GM10266 (cell line): ENCODE data around the gene NPM1.

ENCODE experiments used
- DNase-seq: peaks from one replicate; pipeline ENCODE4 v3.0.0; 2012; ENCODE audit errors: extremely low spot score
- CTCF ChIP-seq: IDR thresholded peaks from 2 replicates; pipeline ENCODE4 v1.5.1; 2012; ENCODE audit warnings: mild to moderate bottlenecking, low read depth; ENCODE audit not compliant: control insufficient read depth, insufficient read depth; ENCODE audit errors: missing control alignments

NPM1 gene

DNA sequence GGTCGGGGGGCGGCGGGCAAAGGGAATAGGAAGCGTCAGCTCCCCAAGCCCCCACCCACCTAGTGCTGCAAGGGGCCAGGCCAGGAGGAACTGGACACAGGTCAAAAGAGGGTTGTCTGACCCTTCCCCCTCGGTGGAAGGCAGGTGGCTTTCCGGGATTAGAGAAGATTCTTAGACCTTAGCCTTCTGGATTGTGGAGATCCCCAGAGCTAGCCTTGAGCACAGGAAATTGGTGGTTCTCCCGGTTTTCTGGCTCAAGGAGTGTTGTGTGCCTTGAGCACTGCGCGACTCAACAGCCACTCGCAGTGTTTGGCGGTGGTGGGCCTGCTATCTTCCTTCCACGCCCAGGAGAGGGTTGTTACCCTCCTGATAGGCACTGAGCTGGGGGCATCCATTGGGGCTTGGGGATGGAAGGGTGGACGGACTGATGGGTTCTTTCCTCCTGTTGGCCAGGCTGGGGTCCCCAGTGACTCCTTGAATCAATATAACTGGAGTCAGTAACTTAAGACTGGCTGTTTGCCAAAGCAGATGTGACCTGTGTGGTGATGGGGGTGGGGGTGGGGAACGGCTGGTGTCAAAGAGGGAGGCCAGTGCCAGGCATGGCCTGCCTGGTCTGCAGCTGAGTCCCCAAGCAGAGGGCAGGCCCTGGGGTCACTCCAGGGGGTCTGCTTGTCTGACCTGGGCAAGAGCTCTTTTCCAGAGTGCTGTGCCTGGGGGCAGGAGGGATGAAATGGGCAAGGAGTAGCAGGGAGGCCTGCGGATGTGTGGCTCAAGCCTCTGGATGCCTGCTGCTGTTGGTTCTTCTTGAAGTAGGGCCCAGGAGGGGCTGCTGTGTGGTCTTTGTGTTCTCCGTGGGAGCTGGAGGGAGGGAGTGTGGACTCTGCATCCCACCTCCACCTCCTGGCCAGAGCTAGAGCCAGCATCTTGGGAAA is 33.9 kb downstream of the NPM1 start:
- DNase-seq: no peak
- TF ChIP-seq CTCF: no peak

DNA sequence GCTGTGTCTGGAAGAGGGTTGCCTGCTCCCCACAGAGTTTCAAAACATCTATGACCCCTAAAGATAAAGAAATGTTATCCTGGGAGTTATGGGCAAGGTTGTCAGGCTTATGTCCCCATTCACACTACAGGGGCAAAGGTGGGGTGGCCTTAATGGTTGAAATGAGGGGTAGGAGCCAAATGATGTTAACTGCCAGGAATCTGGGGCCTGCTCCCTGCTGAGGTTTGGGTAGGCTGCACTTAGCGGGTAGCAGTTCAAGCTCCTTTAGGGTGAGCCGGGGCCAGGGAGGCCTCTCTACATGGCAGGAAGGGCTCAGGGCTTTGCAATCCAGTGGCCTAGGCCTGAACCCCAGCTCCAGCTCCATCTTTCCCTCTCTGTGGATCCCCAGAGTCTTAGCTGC is 34.8 kb downstream of the NPM1 start:
- no peak for DNase-seq
- no peak for TF ChIP-seq CTCF

- no peak for DNase-seq
- no peak for TF ChIP-seq CTCF
Observed at GRCh38 chr5:171422902-171423663, 35.4 kb downstream of the NPM1 start.

- DNase-seq: no peak
- no peak for TF ChIP-seq CTCF
Observed at GRCh38 chr5:171424726-171425125, 37.1 kb downstream of the NPM1 start.

GRCh38 chr5:171425596-171426244 is 38.1 kb downstream of the NPM1 start:
- TF ChIP-seq CTCF: no peak
- DNase-seq: no peak

- no peak for TF ChIP-seq CTCF
Observed at GRCh38 chr5:171426266-171426665, 38.6 kb downstream of the NPM1 start.

More at GRCh38 chr5:171426266-171426665, 38.6 kb downstream of the NPM1 start:
- DNase-seq: no peak
